Spleen (tissue), 11 donors: Measurements from ENCODE around the gene OSBPL9. TPM values are rescaled to one million over a fixed set of nuclear protein-coding genes. Genes with fewer than 3 reads are reported as not detected.
A peak's percentile ranks its signal among the peaks of the same experiment; 100 is the strongest.

Experiments
- DNase-seq: peaks from one replicate; pipeline ENCODE4 v3.0.0-alpha.2; 2020
- H3K27ac ChIP-seq, 8 donors: fragments of 200-600 bp; sonication (generic) in 7 of 8; 1 replicate in 4 of 8; 2 replicates in 4 of 8; pipeline versions ENCODE4 v1.5.0 to v1.8.0; 2016 to 2021; ENCODE audit warnings: inconsistent platforms in 4 of 8, mild to moderate bottlenecking in 4 of 8, moderate library complexity in 1 of 8
- H3K27me3 ChIP-seq, 7 donors: fragments of 200-600 bp; sonication (generic) in 6 of 7; replicated peaks in 1 of 7; 1 replicate in 4 of 7; 2 replicates in 3 of 7; pipeline versions ENCODE4 v1.5.0 to v1.8.0; 2016 to 2021; ENCODE audit warnings: inconsistent platforms in 3 of 7, mild to moderate bottlenecking in 1 of 7
- H3K36me3 ChIP-seq, 6 donors: fragments of 200-600 bp; sonication (generic) in 5 of 6; 1 replicate in 4 of 6; 2 replicates in 2 of 6; pipeline versions ENCODE4 v1.5.0 to v1.8.0; 2016 to 2021; ENCODE audit warnings: inconsistent platforms in 2 of 6
- H3K4me1 ChIP-seq, 6 donors: fragments of 200-600 bp; sonication (generic) in 5 of 6; 1 replicate in 3 of 6; 2 replicates in 3 of 6; pipeline versions ENCODE4 v1.5.0 to v1.8.0; 2016 to 2021; ENCODE audit warnings: inconsistent platforms in 3 of 6
- H3K4me3 ChIP-seq, 8 donors: fragments of 200-600 bp; sonication (generic) in 7 of 8; 1 replicate in 4 of 8; 2 replicates in 4 of 8; pipeline versions ENCODE4 v1.5.0 to v1.8.0; 2016 to 2021; ENCODE audit warnings: inconsistent platforms in 4 of 8, mild to moderate bottlenecking in 4 of 8, moderate library complexity in 2 of 8
- H3K9me3 ChIP-seq, 8 donors: fragments of 200-600 bp; sonication (generic) in 7 of 8; 1 replicate in 4 of 8; 2 replicates in 4 of 8; pipeline versions ENCODE4 v1.5.0 to v1.8.0; 2016 to 2021; ENCODE audit warnings: inconsistent platforms in 4 of 8
- POLR2A ChIP-seq, 3 donors: fragments of 450-650 bp; IDR thresholded peaks; one replicate each; pipeline ENCODE4 v1.5.1; 2017; ENCODE audit warnings: antibody characterized with exemption in 3 of 3, mild to moderate bottlenecking in 1 of 3
- POLR2AphosphoS5 ChIP-seq, 3 donors: sonication (generic); formaldehyde crosslinking; IDR thresholded peaks; one replicate each; pipeline ENCODE4 v1.5.1; 2017; ENCODE audit warnings: antibody characterized with exemption in 3 of 3
- WGBS, 5 donors: extraction: QIAGEN DNeasy Blood & Tissue Kit in 3 of 5; methylation state at CpG; one replicate each; pipeline versions ENCODE4 v1.1.5 to v1.1.7; 2013 to 2018; 5-methylcytosine and 5-hydroxymethylcytosine counted together
- intact Hi-C: fragments of 100-400 bp; cut with DNase I; formaldehyde crosslinking; loops from one replicate; pipeline ENCODE4 v1.15.0; 2023; ENCODE audit warnings: low total_unique reads
- polyA plus RNA-seq, 3 donors: library from polyadenylated mRNA; stranded (reverse); fragments of 200-250 nt; gene quantifications; one replicate each; pipeline ENCODE4 v1.2.1, GENCODE V29; 2013
- total RNA-seq, 7 donors: library from RNA; depleted of rRNA in 3 of 7; stranded (reverse); fragments of >200 nt in 3 of 7; fragmentation: NEBNext Ultra II Directional in 4 of 7; extraction: Animal tissue kit (Norgen Biotek cat#: 25700) in 4 of 7; gene quantifications; one replicate each; pipeline versions ENCODE4 v1.1.0 to v1.2.1, GENCODE V29; 2016 to 2021
- TF ChIP-seq, protein P1 (sequence below), 11 experiments: fragments of 200-600 bp in 7 of 11; fragments of 450-650 bp in 4 of 11; sonication (generic) in 4 of 11; IDR thresholded peaks in 8 of 11; conservative IDR thresholded peaks in 3 of 11; 1 replicate in 7 of 11; 2 replicates in 4 of 11; pipeline versions ENCODE4 v1.4.0 to v1.8.0; 2016 to 2021; ENCODE audit warnings: antibody characterized with exemption in 11 of 11, inconsistent platforms in 4 of 11, mild to moderate bottlenecking in 1 of 11
- donor health status: healthy with polysubstance abuse.
- donor health status: DM: no; HTN: no; CAD: no; lungs with moderate emphysema.
- donor health status: DM: no; HTN: no; CAD: no.
- donor health status: Bipolar disorder and iron deficiency.
- donor health status: healthy.
- donor health status: DM: no; HTN: no; CAD: no.
- donor health status: DM: yes; HTN: yes; CAD: no.

Gene OSBPL9
- total and polyA plus RNA-seq, 10 donors: 34.6 to 97.4 (median 80.6) TPM

DNA sequence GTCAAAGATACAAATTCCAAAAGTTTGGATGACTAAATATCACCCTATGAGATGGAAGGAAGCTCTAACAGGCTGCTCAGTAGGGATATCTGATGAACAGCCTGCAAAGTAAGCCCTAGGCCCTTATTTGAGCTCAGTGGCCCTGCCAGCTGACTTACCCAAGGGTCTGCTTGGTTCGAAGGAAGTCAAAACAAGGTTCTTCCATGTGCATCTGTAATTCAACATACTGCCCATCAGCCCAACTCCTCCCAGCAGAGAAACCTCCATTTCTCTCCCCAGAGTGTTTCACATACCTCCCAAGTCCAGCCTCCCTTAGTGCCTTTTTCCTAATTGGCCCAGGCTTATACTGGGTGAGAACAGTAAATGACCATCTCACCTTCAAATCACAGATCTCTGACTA is 175.0 kb downstream of the OSBPL9 start:
- H3K36me3 ChIP-seq: peaks cover 9 to 100% (median 89%) of the 10 kb centered on the region in 6 donors
- 92 to 100% (median 94%) methylated on average over 1 of the region's 1 CpG for WGBS, 5 donors
- no peaks in the 10 kb centered on the region for H3K9me3 ChIP-seq
- H3K4me1 ChIP-seq: peaks cover 0 to 4% (median 0%) of the 10 kb centered on the region in 6 donors
- H3K4me3 ChIP-seq: no peak overlapping the region
- DNase-seq: no peak
- no peaks in the 10 kb centered on the region for H3K27me3 ChIP-seq
- no peak overlapping the region for H3K27ac ChIP-seq
- intact Hi-C loops: no loop called here
- TF ChIP-seq, protein P1, sequence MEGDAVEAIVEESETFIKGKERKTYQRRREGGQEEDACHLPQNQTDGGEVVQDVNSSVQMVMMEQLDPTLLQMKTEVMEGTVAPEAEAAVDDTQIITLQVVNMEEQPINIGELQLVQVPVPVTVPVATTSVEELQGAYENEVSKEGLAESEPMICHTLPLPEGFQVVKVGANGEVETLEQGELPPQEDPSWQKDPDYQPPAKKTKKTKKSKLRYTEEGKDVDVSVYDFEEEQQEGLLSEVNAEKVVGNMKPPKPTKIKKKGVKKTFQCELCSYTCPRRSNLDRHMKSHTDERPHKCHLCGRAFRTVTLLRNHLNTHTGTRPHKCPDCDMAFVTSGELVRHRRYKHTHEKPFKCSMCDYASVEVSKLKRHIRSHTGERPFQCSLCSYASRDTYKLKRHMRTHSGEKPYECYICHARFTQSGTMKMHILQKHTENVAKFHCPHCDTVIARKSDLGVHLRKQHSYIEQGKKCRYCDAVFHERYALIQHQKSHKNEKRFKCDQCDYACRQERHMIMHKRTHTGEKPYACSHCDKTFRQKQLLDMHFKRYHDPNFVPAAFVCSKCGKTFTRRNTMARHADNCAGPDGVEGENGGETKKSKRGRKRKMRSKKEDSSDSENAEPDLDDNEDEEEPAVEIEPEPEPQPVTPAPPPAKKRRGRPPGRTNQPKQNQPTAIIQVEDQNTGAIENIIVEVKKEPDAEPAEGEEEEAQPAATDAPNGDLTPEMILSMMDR (IDR thresholded peaks at IDR 0.05 in 8 of 11, conservative IDR thresholded peaks at IDR 0.05 in 3 of 11): no peak
- no peak for TF ChIP-seq POLR2A (IDR thresholded peaks at IDR 0.05)
- no peak for TF ChIP-seq POLR2AphosphoS5 (IDR thresholded peaks at IDR 0.05)

GRCh38 chr1:51792864-51793263 is 176.0 kb downstream of the OSBPL9 start:
- Histone ChIP-seq H3K9me3 (no peaks in the 10 kb centered on the region), H3K4me3 (no peak overlapping the region), H3K36me3 (peaks cover 9 to 100% (median 87%) of the 10 kb centered on the region in 6 donors), H3K27ac (peak overlapping the region in 3 of 8 donors; percentile 19 to 46 (median 19)), H3K4me1 (peaks cover 0 to 4% (median 0%) of the 10 kb centered on the region in 6 donors), H3K27me3 (no peaks in the 10 kb centered on the region)
- TF ChIP-seq, protein P1 (IDR thresholded peaks at IDR 0.05 in 8 of 11, conservative IDR thresholded peaks at IDR 0.05 in 3 of 11): no peak
- peak in 1 of 3 donors; percentile 60 for TF ChIP-seq POLR2AphosphoS5 (IDR thresholded peaks at IDR 0.05)
- no peak for TF ChIP-seq POLR2A (IDR thresholded peaks at IDR 0.05)
- DNase-seq: no peak
- intact Hi-C loops: no loop called here
- 81 to 95% (median 91%) methylated on average over 1 of the region's 1 CpG for WGBS, 5 donors

GRCh38 chr1:51794260-51794659 is 177.4 kb downstream of the OSBPL9 start:
- DNase-seq: no peak
- peaks cover 9 to 100% (median 82%) of the 10 kb centered on the region in 6 donors for H3K36me3 ChIP-seq
- H3K27ac ChIP-seq: peak overlapping the region in 1 of 8 donors; percentile 14
- H3K9me3 ChIP-seq: no peaks in the 10 kb centered on the region
- peaks cover 0 to 4% (median 0%) of the 10 kb centered on the region in 6 donors for H3K4me1 ChIP-seq
- WGBS, 5 donors: 86 to 100% (median 97%) methylated on average over 1 to 2 of the region's 2 CpGs
- no peaks in the 10 kb centered on the region for H3K27me3 ChIP-seq
- intact Hi-C loops: no loop called here
- H3K4me3 ChIP-seq: no peak overlapping the region
- no peak for TF ChIP-seq POLR2AphosphoS5 (IDR thresholded peaks at IDR 0.05)
- TF ChIP-seq, protein P1 (IDR thresholded peaks at IDR 0.05 in 8 of 11, conservative IDR thresholded peaks at IDR 0.05 in 3 of 11): no peak
- TF ChIP-seq POLR2A (IDR thresholded peaks at IDR 0.05): no peak

GRCh38 chr1:51794868-51795267 is 178.0 kb downstream of the OSBPL9 start:
- DNase-seq: no peak
- TF ChIP-seq, protein P1 (IDR thresholded peaks at IDR 0.05 in 8 of 11, conservative IDR thresholded peaks at IDR 0.05 in 3 of 11): no peak
- TF ChIP-seq POLR2A (IDR thresholded peaks at IDR 0.05): no peak
- no peak for TF ChIP-seq POLR2AphosphoS5 (IDR thresholded peaks at IDR 0.05)
- Histone ChIP-seq H3K4me3 (no peak overlapping the region), H3K27ac (no peak overlapping the region), H3K36me3 (peaks cover 7 to 100% (median 82%) of the 10 kb centered on the region in 6 donors), H3K27me3 (no peaks in the 10 kb centered on the region), H3K9me3 (no peaks in the 10 kb centered on the region), H3K4me1 (peaks cover 0 to 4% (median 0%) of the 10 kb centered on the region in 6 donors)
- intact Hi-C loops: no loop called here
